ENCODE measurements around the gene DMPK.

DNA sequence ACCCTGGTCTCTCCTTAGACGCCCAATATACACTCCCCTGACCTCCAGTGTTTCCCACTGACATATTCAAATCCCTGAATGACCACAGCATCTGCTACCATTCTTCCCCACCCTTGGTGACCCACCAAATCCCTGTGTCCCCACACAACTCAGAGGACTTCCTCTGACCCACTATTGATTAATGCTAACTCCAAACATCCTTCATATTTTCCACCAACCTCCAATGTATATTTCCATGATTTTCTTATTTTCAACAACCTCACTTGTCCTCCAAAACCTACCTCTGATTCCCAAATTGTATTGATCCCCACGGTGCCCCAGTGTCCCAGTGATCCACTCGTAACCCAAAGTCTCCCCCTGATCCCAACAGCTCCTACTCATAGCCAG lies 10.9 kb upstream of the DMPK start:
- no peak for TF ChIP-seq CTCF (IDR thresholded peaks at IDR 0.05)
- TF ChIP-seq ZFX (IDR thresholded peaks at IDR 0.05; ENCODE audit: borderline replicate concordance), result no peak
